WTC11 (cell line): ENCODE data around the gene STXBP6.

Experiments used
- CREB1 ChIP-seq: sonication (generic); formaldehyde crosslinking; IDR thresholded peaks from 2 replicates; pipeline ENCODE4 v1.8.0; 2023; ENCODE audit warnings: mild to moderate bottlenecking, missing genetic modification reagents
- CTCF ChIP-seq: fragments of 200-600 bp; IDR thresholded peaks from 2 replicates; pipeline ENCODE4 v1.8.0; 2022; ENCODE audit warnings: antibody characterized with exemption
- SMAD3 ChIP-seq: sonication (generic); formaldehyde crosslinking; IDR thresholded peaks from 2 replicates; pipeline ENCODE4 v1.8.0; 2022; ENCODE audit warnings: missing genetic modification reagents, mild to moderate bottlenecking, borderline replicate concordance
- ZNF138 ChIP-seq: sonication (generic); formaldehyde crosslinking; conservative IDR thresholded peaks from 2 replicates; pipeline ENCODE4 v1.8.1; 2022; ENCODE audit warnings: mild to moderate bottlenecking, moderate library complexity, missing genetic modification reagents
- ZNF232 ChIP-seq: sonication (generic); formaldehyde crosslinking; IDR thresholded peaks from 2 replicates; pipeline ENCODE4 v1.8.0; 2022; ENCODE audit warnings: mild to moderate bottlenecking, missing genetic modification reagents
- TF ChIP-seq, protein P1 (sequence below): sonication (generic); formaldehyde crosslinking; IDR thresholded peaks from 2 replicates; pipeline ENCODE4 v1.8.1; 2023; ENCODE audit warnings: mild to moderate bottlenecking, missing genetic modification reagents, moderate library complexity

GRCh38 chr14:24915958-24916595 is 133.9 kb downstream of the STXBP6 start:
- TF ChIP-seq CREB1 (CRISPR knock-in tag) (no peak), ZNF232 (CRISPR knock-in tag) (no peak), CTCF (no peak), ZNF138 (CRISPR knock-in tag) (no peak), SMAD3 (CRISPR knock-in tag) (no peak)
- TF ChIP-seq, protein P1, sequence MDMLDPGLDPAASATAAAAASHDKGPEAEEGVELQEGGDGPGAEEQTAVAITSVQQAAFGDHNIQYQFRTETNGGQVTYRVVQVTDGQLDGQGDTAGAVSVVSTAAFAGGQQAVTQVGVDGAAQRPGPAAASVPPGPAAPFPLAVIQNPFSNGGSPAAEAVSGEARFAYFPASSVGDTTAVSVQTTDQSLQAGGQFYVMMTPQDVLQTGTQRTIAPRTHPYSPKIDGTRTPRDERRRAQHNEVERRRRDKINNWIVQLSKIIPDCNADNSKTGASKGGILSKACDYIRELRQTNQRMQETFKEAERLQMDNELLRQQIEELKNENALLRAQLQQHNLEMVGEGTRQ (CRISPR knock-in tag) = no peak
